ENCODE results near the gene PRR5.
A peak's percentile ranks its signal among the peaks of the same experiment; 100 is the strongest.
"Not testable (repeated sequence)": the region's sequence is repeated elsewhere in the genome, so short reads cannot be mapped to it uniquely, and the experiment has no call there.

PRR5 gene

GRCh38 chr22:44701824-44702478 is at the start of gene PRR5:
Gene PRR5 (plus strand): TSS chr22:44702204. CDS start chr22:44702475, 271 bp downstream.
- DNase-seq (ENCODE audit: low read depth, low spot score) = peak; percentile 83

- DNase-seq (ENCODE audit: low read depth, low spot score) = not testable (repeated sequence)
These were observed 49.1 kb upstream of the PRR5 start for GRCh38 chr22:44652866-44653265.

- DNase-seq (ENCODE audit: low read depth, low spot score) = peak; percentile 79
These were observed 43.6 kb upstream of the PRR5 start for GRCh38 chr22:44658311-44658953.

- DNase-seq (ENCODE audit: low read depth, low spot score) = peak; percentile 36
These were observed 42.9 kb upstream of the PRR5 start for GRCh38 chr22:44659140-44659539.

- no peak for DNase-seq (ENCODE audit: low read depth, low spot score)
These were observed 41.8 kb upstream of the PRR5 start for GRCh38 chr22:44660051-44660830.

GRCh38 chr22:44661070-44661469 is 40.9 kb upstream of the PRR5 start:
- no peak for DNase-seq (ENCODE audit: low read depth, low spot score)

- DNase-seq (ENCODE audit: low read depth, low spot score) = no peak
These were observed 40.1 kb upstream of the PRR5 start for GRCh38 chr22:44661659-44662569.

- DNase-seq (ENCODE audit: low read depth, low spot score) = no peak
These were observed 38.6 kb upstream of the PRR5 start for GRCh38 chr22:44663256-44663999.

- peak; percentile 64 for DNase-seq (ENCODE audit: low read depth, low spot score)
These were observed 37.9 kb upstream of the PRR5 start for GRCh38 chr22:44664149-44664548.

- no peak for DNase-seq (ENCODE audit: low read depth, low spot score)
These were observed 36.9 kb upstream of the PRR5 start for GRCh38 chr22:44665115-44665514.

GRCh38 chr22:44666207-44666585 is 35.8 kb upstream of the PRR5 start:
- DNase-seq (ENCODE audit: low read depth, low spot score) = no peak

GRCh38 chr22:44667276-44667675 is 34.7 kb upstream of the PRR5 start:
- no peak for DNase-seq (ENCODE audit: low read depth, low spot score)

GRCh38 chr22:44667829-44668189 is 34.2 kb upstream of the PRR5 start:
- DNase-seq (ENCODE audit: low read depth, low spot score) = no peak

GRCh38 chr22:44668190-44668885 is 33.7 kb upstream of the PRR5 start:
- peak; percentile 43 for DNase-seq (ENCODE audit: low read depth, low spot score)

GRCh38 chr22:44668886-44669521 is 33.0 kb upstream of the PRR5 start:
- DNase-seq (ENCODE audit: low read depth, low spot score) = no peak

GRCh38 chr22:44669561-44669976 is 32.4 kb upstream of the PRR5 start:
- no peak for DNase-seq (ENCODE audit: low read depth, low spot score)

- DNase-seq (ENCODE audit: low read depth, low spot score) = no peak
These were observed 31.6 kb upstream of the PRR5 start for GRCh38 chr22:44670220-44670988.

- DNase-seq (ENCODE audit: low read depth, low spot score) = no peak
These were observed 30.3 kb upstream of the PRR5 start for GRCh38 chr22:44671742-44672141.

GRCh38 chr22:44672632-44673031 is 29.4 kb upstream of the PRR5 start:
- no peak for DNase-seq (ENCODE audit: low read depth, low spot score)

Measured in astrocyte of the hippocampus (primary cell).